Measurements from ENCODE around the gene SYNGAP1.
"Not testable (repeated sequence)": the region's sequence is repeated elsewhere in the genome, so short reads cannot be mapped to it uniquely, and the experiment has no call there.

Gene SYNGAP1

GRCh38 chr6:33454009-33454946 lies 34.4 kb downstream of the SYNGAP1 start, which contains the start of gene ZBTB9:
Gene ZBTB9 (plus strand): TSS chr6:33454576. CDS start chr6:33455101, 525 bp downstream.
- H3K36me3 ChIP-seq (ENCODE audit: control insufficient read depth, insufficient read depth, low read length) = peaks cover 3% of the 10 kb centered on the region
- peak within 1 kb of the TSS; percentile 95 for H3K4me3 ChIP-seq (ENCODE audit: low read length)
- no peaks in the 10 kb centered on the region for H3K27me3 ChIP-seq (ENCODE audit: control insufficient read depth, insufficient read depth, low read length)
- H3K27ac ChIP-seq (ENCODE audit: low read depth, low read length) = peak within 1 kb of the TSS; percentile 72
- H3K4me1 ChIP-seq (ENCODE audit: control insufficient read depth, insufficient read depth, low read length) = peaks cover 5% of the 10 kb centered on the region
- peak within 1 kb of the TSS; percentile 68 for H3K9ac ChIP-seq (ENCODE audit: low read length)

DNA sequence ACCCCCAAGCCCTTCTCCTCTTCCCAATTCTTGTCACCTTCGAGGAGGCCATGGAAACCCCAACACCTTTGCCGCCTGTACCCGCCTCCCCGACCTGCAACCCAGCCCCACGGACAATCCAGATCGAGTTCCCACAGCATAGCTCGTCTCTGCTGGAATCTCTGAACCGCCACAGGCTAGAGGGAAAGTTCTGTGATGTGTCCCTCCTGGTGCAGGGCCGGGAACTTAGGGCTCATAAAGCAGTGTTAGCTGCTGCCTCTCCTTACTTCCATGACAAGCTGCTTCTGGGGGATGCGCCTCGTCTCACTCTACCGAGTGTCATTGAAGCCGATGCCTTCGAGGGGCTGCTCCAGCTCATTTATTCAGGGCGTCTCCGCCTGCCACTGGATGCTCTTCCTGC lies 35.2 kb downstream of the SYNGAP1 start:
- H3K27me3 ChIP-seq (ENCODE audit: control insufficient read depth, insufficient read depth, low read length) = no peaks in the 10 kb centered on the region
- no peak overlapping the region for H3K9ac ChIP-seq (ENCODE audit: low read length)
- H3K27ac ChIP-seq (ENCODE audit: low read depth, low read length) = no peak overlapping the region
- H3K4me3 ChIP-seq (ENCODE audit: low read length) = peak overlapping the region; percentile 74
- peaks cover 5% of the 10 kb centered on the region for H3K4me1 ChIP-seq (ENCODE audit: control insufficient read depth, insufficient read depth, low read length)
- H3K36me3 ChIP-seq (ENCODE audit: control insufficient read depth, insufficient read depth, low read length) = peaks cover 3% of the 10 kb centered on the region

GRCh38 chr6:33456156-33456555 lies 36.3 kb downstream of the SYNGAP1 start:
- H3K4me1 ChIP-seq (ENCODE audit: control insufficient read depth, insufficient read depth, low read length) = peaks cover 5% of the 10 kb centered on the region
- peaks cover 3% of the 10 kb centered on the region for H3K36me3 ChIP-seq (ENCODE audit: control insufficient read depth, insufficient read depth, low read length)
- no peak overlapping the region for H3K27ac ChIP-seq (ENCODE audit: low read depth, low read length)
- no peaks in the 10 kb centered on the region for H3K27me3 ChIP-seq (ENCODE audit: control insufficient read depth, insufficient read depth, low read length)
- no peak overlapping the region for H3K9ac ChIP-seq (ENCODE audit: low read length)
- H3K4me3 ChIP-seq (ENCODE audit: low read length) = no peak overlapping the region

- peaks cover 3% of the 10 kb centered on the region for H3K36me3 ChIP-seq (ENCODE audit: control insufficient read depth, insufficient read depth, low read length)
- no peak overlapping the region for H3K9ac ChIP-seq (ENCODE audit: low read length)
- H3K27ac ChIP-seq (ENCODE audit: low read depth, low read length) = no peak overlapping the region
- H3K27me3 ChIP-seq (ENCODE audit: control insufficient read depth, insufficient read depth, low read length) = no peaks in the 10 kb centered on the region
- peaks cover 5% of the 10 kb centered on the region for H3K4me1 ChIP-seq (ENCODE audit: control insufficient read depth, insufficient read depth, low read length)
- H3K4me3 ChIP-seq (ENCODE audit: low read length) = no peak overlapping the region
These were observed 38.8 kb downstream of the SYNGAP1 start for GRCh38 chr6:33458676-33459075.

DNA sequence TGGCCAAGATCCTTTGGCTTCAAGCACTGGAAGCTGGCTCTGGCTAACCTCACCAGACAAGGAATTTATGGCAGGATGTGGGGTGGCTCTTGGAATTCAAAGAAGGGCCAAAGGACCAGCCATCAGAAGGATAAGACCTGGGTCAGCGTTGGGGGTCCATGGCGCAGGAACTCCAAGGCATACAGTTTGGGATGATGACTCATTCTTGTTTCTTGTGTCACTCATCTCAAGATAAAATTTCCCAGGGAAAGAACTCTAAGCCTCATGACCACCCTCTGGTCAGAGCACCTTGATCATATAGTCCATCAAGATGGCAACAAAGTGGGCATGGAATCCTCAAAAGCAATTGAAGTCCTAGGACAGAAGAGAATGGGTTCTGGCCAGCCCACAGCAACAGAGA lies 39.4 kb downstream of the SYNGAP1 start:
- H3K4me3 ChIP-seq (ENCODE audit: low read length) = no peak overlapping the region
- H3K36me3 ChIP-seq (ENCODE audit: control insufficient read depth, insufficient read depth, low read length) = peaks cover 3% of the 10 kb centered on the region
- H3K27me3 ChIP-seq (ENCODE audit: control insufficient read depth, insufficient read depth, low read length) = no peaks in the 10 kb centered on the region
- H3K27ac ChIP-seq (ENCODE audit: low read depth, low read length) = no peak overlapping the region
- H3K4me1 ChIP-seq (ENCODE audit: control insufficient read depth, insufficient read depth, low read length) = peaks cover 5% of the 10 kb centered on the region
- H3K9ac ChIP-seq (ENCODE audit: low read length) = no peak overlapping the region

DNA sequence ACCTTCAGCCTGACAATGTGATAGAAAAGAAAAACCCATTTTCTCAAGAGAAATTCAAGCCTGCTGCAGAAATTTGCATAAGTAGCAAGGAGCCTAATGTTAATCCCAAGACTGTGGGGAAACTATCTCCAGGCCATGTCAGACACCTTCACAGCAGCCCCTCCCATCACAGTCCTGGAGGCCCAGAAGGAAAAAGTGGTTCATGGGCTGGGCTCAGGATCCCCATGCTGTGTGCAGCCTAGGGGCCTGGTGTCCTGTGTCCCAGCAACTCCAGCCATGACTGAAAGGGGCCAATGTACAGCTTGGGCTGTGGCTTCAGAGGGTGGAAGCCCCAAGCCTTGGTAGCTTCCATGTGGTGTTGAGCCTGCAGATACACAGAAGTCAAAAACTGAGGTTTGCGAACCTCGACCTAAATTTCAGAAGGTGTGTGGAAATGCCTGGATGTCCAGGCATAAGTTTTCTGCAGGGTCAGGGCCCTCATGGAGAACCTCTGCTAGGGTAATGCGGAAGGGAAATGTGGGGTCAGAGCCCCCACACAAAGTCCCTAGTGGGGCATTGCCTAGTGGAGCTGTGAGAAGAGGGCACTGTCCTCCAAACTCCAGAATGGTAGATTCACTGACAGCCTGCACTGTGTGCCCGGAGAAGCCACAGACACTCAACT lies 46.3 kb downstream of the SYNGAP1 start:
- Histone ChIP-seq H3K36me3 (ENCODE audit: control insufficient read depth, insufficient read depth, low read length) (no peaks in the 10 kb centered on the region), H3K9ac (ENCODE audit: low read length) (no peak overlapping the region), H3K4me1 (ENCODE audit: control insufficient read depth, insufficient read depth, low read length) (no peaks in the 10 kb centered on the region), H3K27ac (ENCODE audit: low read depth, low read length) (no peak overlapping the region), H3K4me3 (ENCODE audit: low read length) (no peak overlapping the region), H3K27me3 (ENCODE audit: control insufficient read depth, insufficient read depth, low read length) (no peaks in the 10 kb centered on the region)

DNA sequence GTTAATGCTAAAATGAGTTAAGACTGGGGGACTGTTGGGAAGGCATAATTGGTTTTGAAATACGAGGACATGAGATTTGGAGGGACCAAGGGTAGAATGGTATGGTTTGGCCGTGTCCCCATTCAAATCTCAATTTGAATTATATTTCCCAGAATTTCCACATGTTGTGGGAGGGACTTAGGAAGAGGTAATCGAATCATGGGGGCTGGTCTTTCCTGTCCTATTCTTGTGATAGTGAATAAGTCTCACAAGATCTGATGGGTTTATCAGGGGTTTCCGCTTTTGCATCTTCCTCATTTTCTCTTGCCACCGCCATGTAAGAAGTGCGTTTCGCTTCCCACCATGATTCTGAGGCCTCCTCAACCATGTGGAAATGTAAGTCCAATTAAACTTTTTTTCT lies 47.2 kb downstream of the SYNGAP1 start:
- Histone ChIP-seq H3K4me1 (ENCODE audit: control insufficient read depth, insufficient read depth, low read length) (no peaks in the 10 kb centered on the region), H3K27me3 (ENCODE audit: control insufficient read depth, insufficient read depth, low read length) (no peaks in the 10 kb centered on the region), H3K36me3 (ENCODE audit: control insufficient read depth, insufficient read depth, low read length) (no peaks in the 10 kb centered on the region), H3K9ac (ENCODE audit: low read length) (no peak overlapping the region), H3K4me3 (ENCODE audit: low read length) (no peak overlapping the region), H3K27ac (ENCODE audit: low read depth, low read length) (no peak overlapping the region)

GRCh38 chr6:33469661-33470060 lies 49.8 kb downstream of the SYNGAP1 start:
- no peak overlapping the region for H3K27ac ChIP-seq (ENCODE audit: low read depth, low read length)
- no peaks in the 10 kb centered on the region for H3K36me3 ChIP-seq (ENCODE audit: control insufficient read depth, insufficient read depth, low read length)
- H3K4me1 ChIP-seq (ENCODE audit: control insufficient read depth, insufficient read depth, low read length) = no peaks in the 10 kb centered on the region
- no peak overlapping the region for H3K9ac ChIP-seq (ENCODE audit: low read length)
- H3K27me3 ChIP-seq (ENCODE audit: control insufficient read depth, insufficient read depth, low read length) = no peaks in the 10 kb centered on the region
- H3K4me3 ChIP-seq (ENCODE audit: low read length) = no peak overlapping the region

- Histone ChIP-seq H3K27me3 (ENCODE audit: control insufficient read depth, insufficient read depth, low read length) (no peaks in the 10 kb centered on the region), H3K27ac (ENCODE audit: low read depth, low read length) (no peak overlapping the region), H3K4me3 (ENCODE audit: low read length) (no peak overlapping the region), H3K4me1 (ENCODE audit: control insufficient read depth, insufficient read depth, low read length) (no peaks in the 10 kb centered on the region), H3K36me3 (ENCODE audit: control insufficient read depth, insufficient read depth, low read length) (no peaks in the 10 kb centered on the region), H3K9ac (ENCODE audit: low read length) (no peak overlapping the region)
These were observed 58.0 kb downstream of the SYNGAP1 start for GRCh38 chr6:33477864-33478263.

DNA sequence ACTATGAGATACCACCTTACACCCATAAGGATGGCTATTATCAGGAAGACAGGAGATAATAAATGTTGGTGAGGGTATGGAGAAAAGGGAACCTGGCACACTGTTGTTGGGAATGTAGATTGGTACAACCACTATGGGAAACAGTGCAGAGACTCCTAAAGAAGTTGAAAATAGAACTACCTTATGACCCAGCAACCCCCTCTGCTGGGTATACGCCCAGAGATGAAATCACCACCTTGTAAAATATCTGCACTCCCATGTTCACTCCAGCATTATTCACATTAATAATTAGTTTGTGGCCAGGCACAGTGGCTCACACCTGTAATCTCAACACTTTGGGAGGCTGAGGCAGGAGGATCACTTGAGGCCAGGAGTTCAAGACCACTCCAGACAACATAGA lies 61.3 kb downstream of the SYNGAP1 start:
- Histone ChIP-seq H3K4me3 (ENCODE audit: low read length) (no peak overlapping the region), H3K4me1 (ENCODE audit: control insufficient read depth, insufficient read depth, low read length) (no peaks in the 10 kb centered on the region), H3K36me3 (ENCODE audit: control insufficient read depth, insufficient read depth, low read length) (no peaks in the 10 kb centered on the region), H3K27ac (ENCODE audit: low read depth, low read length) (no peak overlapping the region), H3K9ac (ENCODE audit: low read length) (no peak overlapping the region), H3K27me3 (ENCODE audit: control insufficient read depth, insufficient read depth, low read length) (no peaks in the 10 kb centered on the region)

DNA sequence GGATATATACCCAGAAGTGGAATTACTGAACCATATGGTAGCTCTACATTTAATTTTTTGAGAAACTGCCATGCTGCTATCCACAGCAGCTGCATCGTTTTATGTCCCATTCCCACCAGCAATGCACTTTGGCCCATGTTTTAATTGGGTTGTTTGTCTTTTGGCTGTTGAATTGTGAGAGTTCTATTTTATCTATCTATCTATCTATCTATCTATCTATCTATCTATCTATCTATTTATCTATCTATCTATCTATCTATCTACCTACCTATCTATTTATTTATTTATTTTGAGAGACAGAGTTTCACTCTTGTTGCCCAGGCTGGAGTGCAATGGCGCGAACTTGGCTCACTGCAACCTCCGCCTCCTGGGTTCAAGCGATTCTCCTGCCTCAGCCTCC lies 62.8 kb downstream of the SYNGAP1 start:
- H3K27me3 ChIP-seq (ENCODE audit: control insufficient read depth, insufficient read depth, low read length); H3K9ac ChIP-seq (ENCODE audit: low read length); H3K36me3 ChIP-seq (ENCODE audit: control insufficient read depth, insufficient read depth, low read length); H3K27ac ChIP-seq (ENCODE audit: low read depth, low read length); H3K4me1 ChIP-seq (ENCODE audit: control insufficient read depth, insufficient read depth, low read length); H3K4me3 ChIP-seq (ENCODE audit: low read length): not testable (repeated sequence)

GRCh38 chr6:33483678-33484077 lies 63.8 kb downstream of the SYNGAP1 start:
- Histone ChIP-seq H3K4me3 (ENCODE audit: low read length) (no peak overlapping the region), H3K4me1 (ENCODE audit: control insufficient read depth, insufficient read depth, low read length) (no peaks in the 10 kb centered on the region), H3K27ac (ENCODE audit: low read depth, low read length) (no peak overlapping the region), H3K36me3 (ENCODE audit: control insufficient read depth, insufficient read depth, low read length) (no peaks in the 10 kb centered on the region), H3K9ac (ENCODE audit: low read length) (no peak overlapping the region), H3K27me3 (ENCODE audit: control insufficient read depth, insufficient read depth, low read length) (no peaks in the 10 kb centered on the region)
